RWPE2 (cell line): ENCODE measurements around the gene CTBP2.

ENCODE experiments used
- ATAC-seq: fragments of 200-7000 bp; cut with Tn5 transposase; 3 replicates; pipeline ENCODE4 v1.9.1; 2021; ENCODE audit warnings: low read depth
- DNase-seq: peaks from one replicate; pipeline ENCODE4 v3.0.0-alpha.2; 2020; ENCODE audit warnings: low spot score
- H3K27ac ChIP-seq: fragments of 450-650 bp; 2 replicates; pipeline ENCODE4 v1.5.1; 2017; ENCODE audit warnings: mild to moderate bottlenecking; ENCODE audit not compliant: poor library complexity, severe bottlenecking
- H3K27me3 ChIP-seq: fragments of 250-450 bp; sonication (Bioruptor Pico); 2 replicates; pipeline ENCODE4 v1.5.1; 2021; ENCODE audit warnings: mild to moderate bottlenecking, moderate library complexity; ENCODE audit not compliant: insufficient read depth, poor library complexity, severe bottlenecking
- H3K36me3 ChIP-seq: fragments of 250-450 bp; sonication (Bioruptor Pico); 2 replicates; pipeline ENCODE4 v1.5.1; 2020; ENCODE audit warnings: low read depth, mild to moderate bottlenecking, moderate library complexity
- H3K4me1 ChIP-seq: fragments of 250-450 bp; sonication (Bioruptor Pico); 2 replicates; pipeline ENCODE4 v1.5.1; 2021; ENCODE audit warnings: mild to moderate bottlenecking, moderate library complexity; ENCODE audit not compliant: insufficient read depth, poor library complexity, severe bottlenecking
- H3K4me3 ChIP-seq: fragments of 250-450 bp; sonication (Bioruptor Pico); 2 replicates; pipeline ENCODE4 v1.5.1; 2021; ENCODE audit warnings: mild to moderate bottlenecking, moderate library complexity; ENCODE audit not compliant: severe bottlenecking
- H3K9me3 ChIP-seq: fragments of 250-450 bp; sonication (Bioruptor Pico); 2 replicates; pipeline ENCODE4 v1.5.1; 2021; ENCODE audit warnings: mild to moderate bottlenecking, moderate library complexity; ENCODE audit not compliant: severe bottlenecking
- TF ChIP-seq, protein P1 (sequence below): fragments of 450-650 bp; IDR thresholded peaks from one replicate; pipeline ENCODE4 v1.5.1; 2017; ENCODE audit warnings: mild to moderate bottlenecking, moderate library complexity; ENCODE audit not compliant: poor library complexity, severe bottlenecking

The CTBP2 gene

GRCh38 chr10:124956764-124957163 is 203.6 kb downstream of the CTBP2 start:
- DNase-seq, result no peak
- ATAC-seq, result no peak
- Histone ChIP-seq H3K9me3 (no peaks in the 10 kb centered on the region), H3K4me1 (no peaks in the 10 kb centered on the region), H3K27me3 (no peaks in the 10 kb centered on the region), H3K27ac (no peak overlapping the region), H3K36me3 (0 out of 2 replicates have a peak, but pooled peaks cover 4% of the 10 kb centered on the region), H3K4me3 (no peak overlapping the region)
- TF ChIP-seq, protein P1, sequence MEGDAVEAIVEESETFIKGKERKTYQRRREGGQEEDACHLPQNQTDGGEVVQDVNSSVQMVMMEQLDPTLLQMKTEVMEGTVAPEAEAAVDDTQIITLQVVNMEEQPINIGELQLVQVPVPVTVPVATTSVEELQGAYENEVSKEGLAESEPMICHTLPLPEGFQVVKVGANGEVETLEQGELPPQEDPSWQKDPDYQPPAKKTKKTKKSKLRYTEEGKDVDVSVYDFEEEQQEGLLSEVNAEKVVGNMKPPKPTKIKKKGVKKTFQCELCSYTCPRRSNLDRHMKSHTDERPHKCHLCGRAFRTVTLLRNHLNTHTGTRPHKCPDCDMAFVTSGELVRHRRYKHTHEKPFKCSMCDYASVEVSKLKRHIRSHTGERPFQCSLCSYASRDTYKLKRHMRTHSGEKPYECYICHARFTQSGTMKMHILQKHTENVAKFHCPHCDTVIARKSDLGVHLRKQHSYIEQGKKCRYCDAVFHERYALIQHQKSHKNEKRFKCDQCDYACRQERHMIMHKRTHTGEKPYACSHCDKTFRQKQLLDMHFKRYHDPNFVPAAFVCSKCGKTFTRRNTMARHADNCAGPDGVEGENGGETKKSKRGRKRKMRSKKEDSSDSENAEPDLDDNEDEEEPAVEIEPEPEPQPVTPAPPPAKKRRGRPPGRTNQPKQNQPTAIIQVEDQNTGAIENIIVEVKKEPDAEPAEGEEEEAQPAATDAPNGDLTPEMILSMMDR, result no peak

DNA sequence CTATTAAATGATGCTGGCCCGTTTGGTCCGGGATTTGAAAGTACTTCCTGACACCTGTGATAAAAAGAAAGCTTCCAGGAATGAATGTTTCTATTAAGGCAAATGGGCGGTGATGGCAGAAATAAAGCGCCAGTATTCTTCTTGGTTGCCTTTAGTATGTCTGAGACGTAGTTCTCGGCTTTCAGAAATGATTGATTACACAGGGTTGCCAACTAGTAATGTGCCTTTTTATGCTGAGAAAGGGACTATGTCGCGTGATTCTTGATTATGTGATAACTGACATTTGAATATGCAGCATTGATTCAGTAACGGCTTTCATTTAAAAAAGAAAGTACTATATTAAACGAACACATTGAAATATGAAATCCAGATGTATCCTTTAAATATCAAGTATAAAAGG is 204.5 kb downstream of the CTBP2 start:
- TF ChIP-seq, protein P1, result no peak
- no peak for ATAC-seq
- H3K4me1 ChIP-seq, result no peaks in the 10 kb centered on the region
- H3K9me3 ChIP-seq, result no peaks in the 10 kb centered on the region
- no peak for DNase-seq
- no peaks in the 10 kb centered on the region for H3K27me3 ChIP-seq
- no peak overlapping the region for H3K4me3 ChIP-seq
- H3K36me3 ChIP-seq, result peaks cover 4% of the 10 kb centered on the region; the same call in 1 of the 2 replicates
- no peak overlapping the region for H3K27ac ChIP-seq

- ATAC-seq (no peak), DNase-seq (no peak)
- no peak overlapping the region for H3K27ac ChIP-seq
- H3K36me3 ChIP-seq, result peaks cover 5% of the 10 kb centered on the region; the same call in 1 of the 2 replicates
- TF ChIP-seq, protein P1, result no peak
- H3K4me3 ChIP-seq, result no peak overlapping the region
- H3K27me3 ChIP-seq, result no peaks in the 10 kb centered on the region
- H3K9me3 ChIP-seq, result no peaks in the 10 kb centered on the region
- H3K4me1 ChIP-seq, result no peaks in the 10 kb centered on the region
Observed at GRCh38 chr10:124955243-124955642, 205.1 kb downstream of the CTBP2 start.

DNA sequence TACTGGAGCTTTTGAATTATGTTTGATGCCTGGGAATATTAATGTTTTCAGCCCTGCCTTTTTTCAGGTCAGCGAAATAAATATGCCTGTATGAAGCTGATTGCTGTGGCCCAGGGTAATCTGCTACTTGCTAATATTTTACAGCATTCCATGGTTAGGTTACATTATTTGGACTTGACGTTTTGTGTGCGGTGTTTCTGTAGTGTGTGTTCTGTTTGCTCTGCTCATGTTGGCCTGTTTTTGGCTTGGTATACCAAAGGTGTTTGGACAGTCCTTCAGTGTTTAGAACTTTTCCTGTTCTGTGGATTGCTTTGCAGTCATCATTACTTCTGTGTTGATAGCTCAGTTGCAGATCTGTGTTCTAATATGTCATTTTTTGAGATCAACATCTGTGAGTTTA is 206.9 kb downstream of the CTBP2 start:
- Histone ChIP-seq H3K27ac (no peak overlapping the region), H3K36me3 (peaks cover 17% of the 10 kb centered on the region), H3K27me3 (no peaks in the 10 kb centered on the region), H3K9me3 (peaks cover 2% of the 10 kb centered on the region), H3K4me1 (no peaks in the 10 kb centered on the region), H3K4me3 (no peak overlapping the region)
- DNase-seq (no peak), ATAC-seq (no peak)
- TF ChIP-seq, protein P1, result no peak

GRCh38 chr10:124952123-124952522 is 208.2 kb downstream of the CTBP2 start:
- peaks cover 2% of the 10 kb centered on the region for H3K9me3 ChIP-seq
- DNase-seq, result no peak
- H3K4me1 ChIP-seq, result no peaks in the 10 kb centered on the region
- no peak for ATAC-seq
- TF ChIP-seq, protein P1, result no peak
- peaks cover 17% of the 10 kb centered on the region for H3K36me3 ChIP-seq
- no peaks in the 10 kb centered on the region for H3K27me3 ChIP-seq
- no peak overlapping the region for H3K27ac ChIP-seq
- H3K4me3 ChIP-seq, result no peak overlapping the region
